ENCODE results near the gene XYLT1.
"Not testable (repeated sequence)": the region's sequence is repeated elsewhere in the genome, so short reads cannot be mapped to it uniquely, and the experiment has no call there.

Gene XYLT1

DNA sequence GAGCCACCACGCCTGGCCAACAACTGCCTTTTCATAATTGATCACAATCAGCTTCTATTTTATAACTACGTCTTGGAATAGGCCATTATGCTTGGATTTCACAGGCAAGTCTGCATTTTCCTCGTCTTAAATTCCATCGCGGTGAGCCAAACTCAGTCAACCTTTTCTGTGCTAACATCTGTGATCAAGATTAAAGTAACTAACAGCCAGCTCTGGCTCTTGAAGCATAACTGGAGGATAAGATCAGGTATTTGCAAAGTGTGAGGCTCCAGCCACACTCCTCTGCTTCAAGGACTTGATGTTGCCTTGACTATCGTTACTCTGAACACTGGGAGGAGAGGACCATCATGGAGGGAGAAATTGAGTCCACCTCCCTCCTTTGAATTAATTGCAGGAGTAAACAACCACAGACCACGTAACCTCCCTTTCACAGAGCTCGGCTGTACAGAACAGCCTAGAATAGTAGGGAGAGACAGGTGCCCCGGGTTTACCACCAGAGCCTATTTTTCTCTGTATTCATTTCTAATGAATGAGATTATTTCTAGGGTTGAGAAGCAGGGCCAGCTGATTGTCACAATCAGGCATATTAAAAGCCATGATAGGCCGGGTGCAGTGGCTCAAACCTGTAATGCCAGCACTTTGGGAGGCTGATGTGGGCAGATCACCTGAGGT, 143.0 kb downstream of the XYLT1 start:
- no peak for DNase-seq

- no peak for DNase-seq
Measured at GRCh38 chr16:17325476-17326143, 145.2 kb downstream of the XYLT1 start.

GRCh38 chr16:17324451-17324850, 146.3 kb downstream of the XYLT1 start:
- no peak for DNase-seq

DNA sequence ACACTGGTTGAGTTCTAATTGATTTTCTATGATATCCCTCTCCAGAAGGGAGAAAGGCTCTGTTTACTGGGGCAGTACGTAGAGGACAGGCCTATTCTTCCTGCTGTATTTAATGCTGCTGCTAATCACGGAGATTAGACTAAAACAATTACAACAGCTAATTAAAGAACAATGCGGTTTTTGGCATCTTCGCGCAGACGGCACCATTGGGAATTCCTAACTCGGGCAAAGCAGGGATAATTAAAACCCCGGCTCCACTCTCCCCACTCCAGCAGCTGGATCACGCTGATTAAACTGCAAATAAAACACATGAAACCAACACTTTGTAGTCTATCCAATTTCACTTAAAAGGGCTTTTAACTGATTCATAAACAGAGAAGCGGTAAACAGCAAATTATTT, 147.6 kb downstream of the XYLT1 start:
- DNase-seq = no peak

DNA sequence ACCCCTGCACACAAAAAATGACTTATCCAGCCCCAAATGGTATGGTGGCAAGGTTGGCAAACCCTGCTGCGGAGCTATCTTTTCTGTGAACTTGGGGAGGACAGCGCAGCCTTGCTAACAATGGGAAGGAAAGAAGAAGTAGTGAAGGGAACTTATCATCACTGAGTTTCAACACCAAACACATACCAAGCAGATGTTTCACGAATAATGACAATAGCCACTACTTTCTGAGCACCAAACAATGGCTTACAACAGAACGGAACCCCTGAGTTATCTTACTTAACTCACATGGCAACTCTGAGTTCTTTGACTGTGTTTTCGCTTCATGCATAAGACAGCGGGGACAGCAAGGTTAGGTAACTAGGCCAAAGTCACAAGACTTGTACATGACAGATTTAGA, 148.9 kb downstream of the XYLT1 start:
- no peak for DNase-seq

- no peak for DNase-seq
Measured at GRCh38 chr16:17320009-17320408, 150.8 kb downstream of the XYLT1 start.

- no peak for DNase-seq
Measured at GRCh38 chr16:17318238-17318637, 152.5 kb downstream of the XYLT1 start.

- no peak for DNase-seq
Measured at GRCh38 chr16:17316005-17316404, 154.8 kb downstream of the XYLT1 start.

DNA sequence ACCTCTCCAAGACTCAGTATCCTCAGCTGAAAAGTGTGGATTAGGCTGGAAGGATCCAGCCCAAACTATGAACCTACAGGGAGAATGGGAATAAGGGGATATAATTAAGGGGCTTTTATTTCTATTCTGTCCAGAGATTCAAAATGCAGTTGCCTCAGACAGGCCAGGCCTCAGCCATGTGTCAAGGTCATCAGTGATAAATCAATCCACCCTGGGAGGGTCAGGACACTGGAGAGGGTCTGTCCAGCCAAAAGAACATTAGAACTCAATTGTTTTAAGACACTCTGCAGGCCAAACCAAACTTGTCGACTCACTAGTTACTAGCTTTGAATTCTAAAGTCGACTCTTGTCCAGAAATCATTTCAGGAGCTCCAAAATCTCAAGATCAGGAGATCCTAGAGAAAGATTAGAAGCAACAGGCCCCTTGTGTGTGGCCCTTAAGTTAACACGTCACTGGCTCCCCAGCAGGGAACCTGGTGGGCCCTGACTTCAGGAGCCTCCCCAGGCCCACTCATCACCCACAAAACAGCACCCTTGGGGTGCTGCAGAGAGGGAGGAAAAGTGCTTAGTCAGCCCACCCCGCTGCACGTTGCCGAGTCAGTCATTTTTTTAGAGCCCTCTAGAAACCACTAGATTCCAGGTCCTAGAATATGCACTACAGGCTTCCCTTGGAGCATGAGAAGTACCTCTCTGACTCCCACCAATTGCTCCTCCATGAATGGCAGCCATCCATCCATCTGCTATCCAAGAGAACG, 156.8 kb downstream of the XYLT1 start:
- DNase-seq = no peak

DNA sequence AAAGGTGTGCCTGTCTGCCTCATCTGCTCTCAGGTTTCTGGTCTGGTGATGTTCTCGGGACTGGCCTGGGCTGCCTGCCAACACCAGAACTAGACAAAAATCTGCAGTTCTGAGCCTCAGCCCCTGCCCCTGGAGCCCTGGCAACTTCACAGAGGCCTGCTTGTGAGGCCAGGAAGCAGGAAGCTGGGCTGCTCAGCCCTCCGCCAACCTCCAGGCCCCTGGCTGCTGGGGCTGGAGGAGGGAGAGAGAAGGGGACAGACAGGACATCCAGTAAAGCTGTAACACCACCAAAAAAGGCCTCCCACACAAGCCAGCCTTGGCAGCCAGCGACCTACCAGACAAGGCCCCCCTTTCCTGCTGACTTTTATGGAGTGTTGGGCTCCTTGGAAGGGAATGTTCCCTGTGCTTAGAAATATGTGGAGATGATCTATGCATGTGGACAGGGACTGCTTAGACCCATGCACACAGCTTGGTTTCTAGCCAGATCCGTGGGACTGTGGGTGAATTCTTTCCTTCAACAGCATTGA, 157.6 kb downstream of the XYLT1 start:
- no peak for DNase-seq

- no peak for DNase-seq
Measured at GRCh38 chr16:17312094-17312710, 158.6 kb downstream of the XYLT1 start.

DNA sequence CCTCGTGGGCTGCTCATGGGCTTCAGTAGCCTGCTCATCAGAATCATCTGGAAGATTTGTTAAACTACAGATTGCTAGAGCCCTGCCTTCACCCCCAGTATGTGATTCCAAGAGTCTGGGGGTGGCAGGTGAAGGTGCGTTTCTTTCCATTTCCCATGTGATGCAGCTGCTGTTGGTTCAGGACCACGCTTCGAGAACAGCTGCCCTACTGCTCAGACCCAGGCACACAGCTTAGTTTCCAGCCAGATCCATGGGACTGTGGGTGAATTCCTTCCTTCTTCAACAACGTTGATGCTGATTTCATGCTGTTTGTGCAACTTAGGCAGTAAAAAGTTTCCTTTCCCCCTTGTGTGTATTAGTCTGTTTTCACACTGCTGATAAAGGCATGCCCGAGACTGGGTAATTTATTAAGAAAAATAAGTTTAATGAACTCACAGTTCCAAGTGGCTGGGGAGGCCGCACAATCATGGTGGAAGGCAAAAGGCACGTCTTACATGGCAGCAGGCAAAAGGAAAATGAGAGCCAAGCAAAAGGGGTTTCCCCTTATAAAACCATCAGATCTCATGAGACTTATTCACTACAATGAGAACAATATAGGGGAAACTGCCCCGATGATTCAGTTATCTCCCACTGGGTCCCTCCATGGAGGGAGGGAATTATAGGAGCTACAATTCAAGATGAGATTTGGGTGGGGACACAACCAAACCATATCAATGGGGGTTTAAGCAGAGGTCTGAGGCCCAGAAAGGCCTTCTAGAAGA, 159.2 kb downstream of the XYLT1 start:
- no peak for DNase-seq

- no peak for DNase-seq
Measured at GRCh38 chr16:17309510-17309909, 161.2 kb downstream of the XYLT1 start.

DNA sequence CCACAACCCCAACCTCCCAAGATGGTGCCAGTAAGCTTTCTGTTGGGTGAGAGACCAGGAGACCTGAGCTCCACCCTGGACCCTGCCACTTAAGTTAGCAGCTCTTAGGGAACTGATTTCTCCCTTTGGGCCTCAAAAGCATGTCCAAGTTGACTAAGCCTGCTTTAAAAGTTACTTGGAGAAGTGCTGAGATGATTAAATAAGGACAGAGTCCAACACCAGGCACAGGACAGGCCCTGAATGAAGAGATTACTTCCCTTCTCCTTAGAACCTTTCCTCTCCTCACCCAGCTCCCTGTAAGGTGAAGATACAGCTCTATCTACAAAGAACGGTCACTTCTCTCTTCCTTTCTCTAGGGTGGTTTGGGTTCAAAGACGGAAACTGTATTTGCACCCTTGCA, 162.6 kb downstream of the XYLT1 start:
- no peak for DNase-seq

DNA sequence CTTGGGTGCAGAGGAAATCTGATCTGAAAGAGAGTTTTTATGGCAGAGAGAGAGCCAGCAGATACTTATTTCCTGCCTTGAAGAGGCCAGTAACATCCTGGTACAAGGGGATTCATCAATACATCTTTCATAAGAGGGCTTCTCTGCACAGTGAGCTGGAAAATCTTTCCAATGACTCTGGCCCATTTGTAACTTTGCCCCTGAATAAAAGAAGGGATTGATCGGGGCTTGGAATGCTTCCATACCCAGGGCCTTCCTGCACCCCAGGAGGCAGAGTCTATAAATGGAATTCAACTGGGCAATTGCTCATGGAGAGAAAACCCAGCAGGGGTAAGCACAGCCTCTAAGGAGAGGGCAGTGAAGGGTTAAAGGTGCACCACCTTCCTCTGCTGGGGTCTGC, 163.3 kb downstream of the XYLT1 start:
- DNase-seq = no peak

- DNase-seq = no peak
Measured at GRCh38 chr16:17306745-17307144, 164.0 kb downstream of the XYLT1 start.

DNA sequence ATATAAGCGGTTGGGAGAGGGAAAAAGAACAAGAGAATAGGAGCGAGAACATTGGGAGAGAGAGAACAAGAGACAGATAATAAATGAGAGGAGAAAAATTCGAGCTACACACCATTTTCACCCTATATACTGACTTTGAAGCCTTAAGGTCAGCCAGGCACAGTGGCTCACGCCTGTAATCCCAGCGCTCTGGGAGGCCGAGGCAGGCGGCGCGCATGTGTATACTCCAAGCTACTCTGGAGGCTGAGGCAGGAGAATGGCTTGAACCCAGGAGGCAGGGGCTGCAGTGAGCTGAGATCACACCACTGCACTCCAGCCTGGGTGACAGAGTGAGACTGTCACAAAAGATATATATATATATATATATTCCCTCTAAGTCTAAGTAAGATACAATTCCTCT, 164.5 kb downstream of the XYLT1 start:
- not testable (repeated sequence) for DNase-seq

- DNase-seq = peak; percentile 10
Measured at GRCh38 chr16:17305694-17306093, 165.1 kb downstream of the XYLT1 start.

- no peak for DNase-seq
Measured at GRCh38 chr16:17304491-17305119, 166.2 kb downstream of the XYLT1 start.

GRCh38 chr16:17304106-17304490, 166.7 kb downstream of the XYLT1 start:
- DNase-seq = no peak

DNA sequence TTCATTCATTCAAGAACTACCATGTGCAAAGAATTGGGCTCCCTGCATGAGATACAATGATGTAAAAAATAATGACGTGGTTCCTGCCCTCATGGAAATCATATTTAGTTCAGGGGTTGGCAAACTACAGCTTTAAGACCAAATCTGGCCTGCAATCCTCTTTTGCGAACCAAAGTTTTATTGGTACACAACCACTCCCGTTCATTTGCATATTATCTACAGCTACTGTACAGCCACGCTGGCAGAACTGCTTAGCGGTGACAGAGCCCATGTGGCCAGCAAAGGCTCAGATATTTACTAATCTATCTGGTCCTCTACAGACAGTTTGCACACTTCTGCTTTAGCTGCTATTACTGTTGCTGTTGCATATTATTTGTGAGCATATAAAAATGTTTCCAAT, 167.7 kb downstream of the XYLT1 start:
- DNase-seq = no peak

DNA sequence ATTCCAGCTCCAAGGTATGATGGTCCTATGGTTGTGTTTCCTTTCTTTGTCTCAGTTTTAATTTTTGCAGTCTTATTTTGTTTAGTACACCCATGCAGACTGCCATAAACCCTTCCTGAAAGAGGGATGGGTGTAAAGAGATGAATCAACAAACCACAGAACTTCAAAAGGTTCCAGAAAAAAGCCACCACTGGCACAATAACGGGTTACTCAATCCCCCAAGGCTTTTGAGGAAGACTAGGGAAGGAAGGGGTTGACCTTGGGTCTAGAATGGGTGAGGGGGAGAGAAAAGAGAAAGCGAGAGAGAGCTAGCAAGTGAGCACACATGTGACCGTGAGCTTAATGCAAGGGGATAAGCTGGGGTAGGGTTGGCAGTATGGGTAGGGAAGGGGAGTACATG, 168.1 kb downstream of the XYLT1 start:
- no peak for DNase-seq
